ENCODE results near the gene ZNF516.

The ZNF516 gene

DNA sequence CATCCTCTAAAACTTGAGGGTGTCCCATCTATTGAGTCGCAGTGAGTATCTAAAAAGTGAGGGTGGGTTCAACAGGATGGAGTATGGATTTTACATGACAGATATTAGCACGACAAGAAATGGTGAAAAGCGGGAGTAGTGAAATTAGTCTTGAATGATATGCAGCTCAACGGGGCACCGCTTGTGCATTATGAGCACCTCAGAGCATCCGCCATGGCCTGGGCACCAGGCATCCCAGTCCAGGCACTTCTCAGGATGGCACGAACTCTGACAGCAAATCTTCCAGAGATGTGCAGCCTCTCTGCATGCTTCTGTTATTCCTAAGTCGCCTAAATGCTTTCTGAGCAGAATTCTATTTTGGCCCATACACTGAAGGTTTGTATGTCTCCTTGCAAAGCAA is 57.1 kb downstream of the ZNF516 start:
- Histone ChIP-seq H3K27ac (no peak overlapping the region), H3K4me3 (no peak overlapping the region)
- no peak for DNase-seq (ENCODE audit: low spot score)
- TF ChIP-seq, protein P1, sequence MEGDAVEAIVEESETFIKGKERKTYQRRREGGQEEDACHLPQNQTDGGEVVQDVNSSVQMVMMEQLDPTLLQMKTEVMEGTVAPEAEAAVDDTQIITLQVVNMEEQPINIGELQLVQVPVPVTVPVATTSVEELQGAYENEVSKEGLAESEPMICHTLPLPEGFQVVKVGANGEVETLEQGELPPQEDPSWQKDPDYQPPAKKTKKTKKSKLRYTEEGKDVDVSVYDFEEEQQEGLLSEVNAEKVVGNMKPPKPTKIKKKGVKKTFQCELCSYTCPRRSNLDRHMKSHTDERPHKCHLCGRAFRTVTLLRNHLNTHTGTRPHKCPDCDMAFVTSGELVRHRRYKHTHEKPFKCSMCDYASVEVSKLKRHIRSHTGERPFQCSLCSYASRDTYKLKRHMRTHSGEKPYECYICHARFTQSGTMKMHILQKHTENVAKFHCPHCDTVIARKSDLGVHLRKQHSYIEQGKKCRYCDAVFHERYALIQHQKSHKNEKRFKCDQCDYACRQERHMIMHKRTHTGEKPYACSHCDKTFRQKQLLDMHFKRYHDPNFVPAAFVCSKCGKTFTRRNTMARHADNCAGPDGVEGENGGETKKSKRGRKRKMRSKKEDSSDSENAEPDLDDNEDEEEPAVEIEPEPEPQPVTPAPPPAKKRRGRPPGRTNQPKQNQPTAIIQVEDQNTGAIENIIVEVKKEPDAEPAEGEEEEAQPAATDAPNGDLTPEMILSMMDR (IDR thresholded peaks at IDR 0.05): no peak

DNA sequence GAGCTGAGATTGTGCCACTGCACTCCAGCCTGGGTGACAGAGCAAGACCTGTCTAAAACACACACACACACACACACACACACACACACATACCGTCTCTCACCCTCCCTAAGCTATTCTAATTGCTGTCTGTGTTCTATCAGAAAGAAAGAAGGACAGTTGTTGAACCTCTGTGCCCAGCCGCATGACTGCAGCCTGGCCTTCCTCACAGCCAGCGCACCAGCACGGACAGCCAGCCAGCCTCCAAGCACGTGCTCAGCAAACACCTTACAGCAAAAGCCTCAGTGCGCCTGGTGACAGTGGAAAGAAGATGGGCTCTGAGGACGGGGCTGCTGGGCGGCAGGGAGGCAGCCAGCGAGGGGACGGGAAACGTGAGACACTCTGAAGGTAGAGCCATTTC is 58.0 kb downstream of the ZNF516 start:
- no peak overlapping the region for H3K4me3 ChIP-seq
- TF ChIP-seq, protein P1 (IDR thresholded peaks at IDR 0.05): no peak
- DNase-seq (ENCODE audit: low spot score): no peak
- H3K27ac ChIP-seq: no peak overlapping the region

DNA sequence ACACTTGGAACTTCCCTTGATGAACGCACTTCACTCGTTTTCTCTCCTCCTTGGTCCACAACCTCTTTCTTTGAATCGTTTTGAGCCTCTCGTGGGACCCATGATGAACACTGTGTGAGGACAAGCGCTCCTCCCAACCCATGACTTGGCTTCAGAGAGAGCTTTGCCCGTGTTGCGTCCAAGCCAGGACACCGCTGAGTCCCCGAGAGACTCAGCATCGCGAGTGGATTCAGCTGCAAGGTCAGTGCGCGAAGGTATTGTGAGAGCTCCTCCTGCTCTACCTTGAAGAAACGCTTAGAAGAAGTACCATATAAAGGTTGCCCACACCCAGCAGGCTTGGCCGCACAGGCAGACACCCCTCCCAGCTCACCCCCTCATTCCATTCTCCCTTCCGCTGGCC is 58.7 kb downstream of the ZNF516 start:
- TF ChIP-seq, protein P1 (IDR thresholded peaks at IDR 0.05): no peak
- Histone ChIP-seq H3K27ac (no peak overlapping the region), H3K4me3 (no peak overlapping the region)
- no peak for DNase-seq (ENCODE audit: low spot score)

DNA sequence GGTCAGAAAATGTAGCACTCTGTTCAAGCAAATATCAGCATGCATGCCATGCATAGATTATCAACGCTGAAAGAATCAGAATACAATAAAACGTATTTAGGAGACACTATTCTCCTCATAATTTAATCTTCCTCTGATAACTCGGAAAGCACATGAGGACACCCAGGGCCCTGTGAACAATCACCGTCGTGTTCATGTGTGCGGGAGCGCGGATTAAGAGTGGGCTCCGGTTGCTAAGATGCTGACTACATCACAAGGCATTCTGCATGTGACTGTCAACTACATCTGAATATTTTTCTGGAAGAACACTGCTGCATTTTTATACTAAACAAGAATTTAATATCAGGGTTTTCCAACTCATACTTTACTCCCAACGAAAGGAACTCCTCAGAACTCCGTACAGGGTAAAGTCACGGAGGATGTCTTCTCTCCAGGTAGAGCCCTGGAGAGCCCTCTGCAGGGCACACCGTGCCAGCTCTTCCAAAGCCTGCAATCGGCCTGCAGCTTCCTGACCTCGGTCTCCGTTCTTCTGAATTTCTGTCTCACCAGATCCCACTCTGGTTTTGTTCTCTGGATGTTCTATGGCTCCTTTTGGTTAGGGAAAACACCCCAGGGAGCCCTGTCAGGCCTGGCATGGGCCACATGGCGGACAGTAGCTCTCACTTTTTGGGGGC is 59.6 kb downstream of the ZNF516 start:
- TF ChIP-seq, protein P1 (IDR thresholded peaks at IDR 0.05): no peak
- Histone ChIP-seq H3K4me3 (no peak overlapping the region), H3K27ac (no peak overlapping the region)
- no peak for DNase-seq (ENCODE audit: low spot score)

DNA sequence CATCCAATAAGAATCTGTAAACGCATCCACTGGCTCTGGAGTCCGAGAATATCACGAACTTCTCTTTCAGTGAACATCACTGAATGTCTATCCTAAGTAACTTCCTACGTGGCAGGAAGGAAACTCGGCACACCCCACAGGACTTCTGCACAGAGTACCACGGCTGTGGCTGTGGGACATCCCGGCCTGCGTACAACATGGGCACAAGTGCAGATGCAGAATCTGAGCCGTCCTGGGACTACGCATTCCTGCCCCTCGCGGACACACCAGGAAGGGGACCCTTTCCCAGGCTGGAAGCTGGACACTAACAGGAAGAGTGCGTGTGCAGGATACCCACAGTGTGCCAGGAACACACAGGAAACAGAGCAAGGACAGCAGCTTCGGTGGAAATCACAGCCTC is 60.6 kb downstream of the ZNF516 start:
- Histone ChIP-seq H3K4me3 (no peak overlapping the region), H3K27ac (no peak overlapping the region)
- TF ChIP-seq, protein P1 (IDR thresholded peaks at IDR 0.05): no peak
- no peak for DNase-seq (ENCODE audit: low spot score)

DNA sequence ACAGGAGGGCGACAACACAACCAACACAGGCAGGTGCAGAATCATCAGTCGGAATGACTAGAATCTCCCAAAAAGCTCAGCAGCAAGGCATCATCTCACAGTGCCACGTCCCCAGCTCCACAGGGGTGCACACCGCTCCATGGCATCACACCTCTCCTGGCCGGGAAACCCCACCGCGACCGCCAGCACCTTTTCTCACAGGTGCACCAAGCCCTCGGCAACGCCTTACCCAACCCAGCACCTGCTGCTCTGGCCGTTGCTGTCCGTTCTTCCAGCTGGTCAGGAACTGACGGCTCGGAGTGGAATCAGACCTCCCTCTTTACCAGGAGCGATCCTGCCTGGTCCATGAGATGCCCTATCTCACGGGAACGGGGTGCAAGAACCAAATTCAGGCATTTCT is 61.3 kb downstream of the ZNF516 start:
- no peak overlapping the region for H3K4me3 ChIP-seq
- no peak for DNase-seq (ENCODE audit: low spot score)
- TF ChIP-seq, protein P1 (IDR thresholded peaks at IDR 0.05): no peak
- H3K27ac ChIP-seq: no peak overlapping the region

DNA sequence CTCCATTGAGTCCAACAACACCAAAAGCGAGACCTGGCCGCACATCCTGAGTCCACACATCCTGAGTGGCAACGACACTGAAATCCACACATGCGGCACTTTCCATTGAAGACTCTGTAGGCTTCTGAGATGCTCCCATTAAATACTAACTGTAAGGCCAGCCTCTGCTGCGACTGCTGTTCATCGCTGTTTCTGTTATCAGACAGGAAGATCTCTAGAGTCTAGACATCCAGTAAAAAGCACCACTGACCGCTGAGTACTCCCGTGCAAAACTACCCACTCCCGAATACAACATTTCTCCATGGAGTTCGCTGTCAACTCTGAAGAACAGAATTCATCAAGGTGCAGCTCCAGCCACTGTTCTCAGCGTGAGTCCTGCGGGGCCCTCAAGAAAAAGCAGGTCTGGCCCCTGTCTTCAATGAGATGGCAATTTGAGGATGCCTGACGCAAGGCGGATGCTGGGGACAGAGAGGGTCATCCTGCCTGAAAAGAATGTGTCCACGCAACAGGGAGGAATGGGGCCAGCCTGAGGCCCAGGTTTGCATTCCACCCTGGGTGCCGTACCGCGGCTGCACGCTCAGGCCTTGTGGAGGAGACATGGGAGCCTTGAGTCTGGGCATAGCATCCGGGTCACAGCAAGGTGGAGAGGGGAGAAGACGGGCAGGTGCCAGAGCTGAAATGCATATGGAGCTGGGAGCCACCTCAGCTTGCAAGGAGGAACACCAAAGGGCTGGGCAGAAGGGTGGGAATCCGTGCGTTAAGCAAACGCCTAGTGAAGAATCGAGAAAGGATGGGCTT is 61.9 kb downstream of the ZNF516 start:
- DNase-seq (ENCODE audit: low spot score): no peak

More for the DNA sequence above, 61.9 kb downstream of the ZNF516 start:
- H3K27ac ChIP-seq: no peak overlapping the region
- no peak overlapping the region for H3K4me3 ChIP-seq
- TF ChIP-seq, protein P1 (IDR thresholded peaks at IDR 0.05): no peak
